HG03108 (cell line): ENCODE data around the gene MFNG.

Source experiments
- ATAC-seq: cut with Tn5 transposase; IDR thresholded peaks from one replicate; pipeline ENCODE4 v1.9.1; 2021; ENCODE audit warnings: moderate library complexity; ENCODE audit not compliant: unreplicated experiment

Gene MFNG

DNA sequence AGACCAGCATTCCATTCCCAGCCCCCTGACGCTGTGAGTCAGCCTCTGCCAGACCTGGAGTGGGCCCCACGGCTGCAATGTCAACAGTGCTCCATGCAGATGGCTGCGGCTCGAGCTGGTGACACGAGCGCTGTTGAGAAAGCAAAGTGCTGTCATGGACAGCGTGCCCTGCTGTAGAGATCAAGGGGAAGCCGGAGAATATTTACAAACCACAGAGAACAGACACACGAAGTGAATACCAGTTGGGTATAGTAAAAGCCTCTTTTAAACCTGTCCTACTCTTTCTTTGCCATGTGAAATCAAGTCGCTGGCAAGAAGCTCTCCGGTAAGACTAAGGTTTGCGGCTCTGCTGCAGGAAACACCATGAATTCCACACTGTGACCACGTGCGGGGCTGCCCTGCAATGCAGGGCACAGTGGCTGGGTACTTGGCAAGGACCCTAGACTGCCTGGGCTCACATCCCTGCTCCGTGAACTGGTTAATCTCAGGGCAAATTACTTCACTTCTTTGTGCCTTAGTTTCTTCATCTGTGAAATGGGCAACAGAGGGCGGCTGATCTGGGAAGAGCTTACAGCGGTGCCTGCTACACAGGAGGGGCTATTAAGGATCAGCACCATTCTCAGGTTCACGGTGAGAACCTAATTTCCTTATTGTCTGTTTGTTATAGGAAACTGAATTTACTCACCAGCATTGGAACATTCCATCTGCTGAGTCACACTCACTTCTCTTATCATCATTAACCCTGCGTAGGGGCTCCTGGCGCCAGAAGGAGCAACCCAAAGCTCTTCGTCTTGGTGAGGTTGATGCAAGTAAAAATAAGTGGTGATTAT, 31.1 kb downstream of the MFNG start:
- ATAC-seq = no peak

DNA sequence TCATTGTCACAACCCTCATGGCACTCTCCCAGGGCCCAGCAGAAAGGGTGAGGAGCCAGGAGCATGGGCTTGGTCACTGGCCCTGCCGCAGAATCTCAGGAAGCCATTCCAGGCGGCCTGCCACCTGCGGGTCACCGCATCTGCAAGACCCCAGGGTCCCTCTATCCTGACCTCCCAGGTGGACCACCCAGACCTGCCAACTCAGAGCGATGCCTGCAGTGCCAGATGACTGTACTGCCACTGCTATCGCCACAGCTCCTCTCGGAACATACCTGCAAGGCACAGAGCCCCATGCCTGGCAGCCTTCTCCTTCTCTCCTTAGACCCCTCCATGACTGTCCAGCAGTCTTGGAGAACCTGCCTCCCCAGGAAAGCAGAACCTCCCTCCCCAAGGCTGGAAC, 32.5 kb downstream of the MFNG start:
- no peak for ATAC-seq

DNA sequence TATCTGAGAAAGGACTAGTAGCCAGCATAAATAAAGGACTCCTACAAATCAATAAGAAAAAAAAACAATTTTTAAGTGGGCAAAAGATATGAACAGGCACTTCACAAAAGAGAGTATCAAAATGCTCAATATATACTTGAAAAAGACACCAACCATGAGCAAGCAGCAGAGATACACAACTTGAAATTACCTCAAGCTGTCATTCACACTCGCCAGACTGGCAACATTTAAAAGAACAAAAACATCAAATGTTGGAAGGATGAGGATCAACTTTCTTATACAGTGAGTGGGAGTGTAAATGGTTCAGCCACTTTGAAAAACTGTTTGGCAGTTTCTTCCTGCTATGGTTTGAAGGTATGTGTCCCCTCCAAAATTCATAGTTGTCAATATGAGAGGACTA, 35.0 kb downstream of the MFNG start:
- no peak for ATAC-seq

DNA sequence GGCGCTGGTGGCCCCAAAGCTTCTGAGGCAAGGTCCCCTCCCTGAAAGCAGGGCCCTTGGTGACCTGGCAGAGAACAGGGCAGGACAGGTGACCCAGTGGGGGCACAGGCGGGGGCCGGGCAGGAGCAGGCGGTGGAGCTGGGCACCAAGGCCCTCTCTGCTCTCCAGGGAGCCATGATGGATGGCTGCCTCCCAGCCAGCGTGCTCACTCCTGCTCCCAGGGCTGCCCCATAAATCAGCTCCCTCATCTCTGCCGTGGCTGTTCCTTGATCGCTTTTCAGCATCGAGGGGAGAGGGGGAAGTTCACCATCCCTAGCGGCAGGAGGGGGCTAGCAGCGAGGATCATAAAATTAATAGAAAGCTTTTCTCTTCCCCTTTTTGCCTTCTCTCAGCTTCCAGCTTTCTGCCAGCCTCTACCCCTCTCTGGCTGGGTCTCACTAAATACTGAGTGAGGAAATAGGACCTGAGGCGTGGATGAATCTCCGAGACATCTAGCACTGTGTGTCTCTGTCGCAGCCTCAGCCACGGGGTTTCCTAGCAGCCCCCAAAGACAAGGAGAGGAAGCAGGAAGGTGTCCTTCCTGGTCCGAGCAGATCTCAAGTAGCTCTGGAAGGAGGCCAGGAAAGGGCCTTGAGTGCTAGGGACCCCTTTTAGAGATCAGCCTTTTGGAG, 36.7 kb downstream of the MFNG start:
- no peak for ATAC-seq

DNA sequence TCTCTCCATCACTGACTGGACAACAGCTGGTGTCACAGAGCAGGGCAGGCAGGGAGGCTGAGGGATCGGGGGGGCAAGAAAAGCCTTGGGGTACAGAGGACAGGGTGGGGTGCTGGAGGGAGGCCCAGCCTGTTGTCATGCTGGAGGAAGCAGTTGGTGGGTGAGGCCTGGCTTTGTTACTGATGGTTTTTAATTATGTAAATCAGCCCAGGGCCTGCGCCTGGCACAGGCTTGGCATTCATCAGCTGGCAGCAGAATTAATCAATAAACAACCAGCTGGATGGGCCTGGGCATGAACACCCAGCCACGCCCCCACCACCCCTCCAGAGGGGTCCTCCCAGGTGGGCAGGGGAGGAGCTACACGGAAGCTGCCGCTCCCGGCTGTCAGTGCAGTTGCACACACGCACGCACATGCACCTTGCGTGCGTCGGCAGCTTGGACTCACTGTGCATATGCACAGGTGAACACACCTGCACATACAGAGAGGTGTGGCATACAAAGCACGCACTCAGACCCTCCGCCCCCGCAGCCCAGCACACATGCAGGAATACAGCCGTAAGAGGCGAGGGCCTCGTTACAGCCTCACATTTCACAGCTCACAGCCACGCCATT, 37.6 kb downstream of the MFNG start:
- no peak for ATAC-seq

DNA sequence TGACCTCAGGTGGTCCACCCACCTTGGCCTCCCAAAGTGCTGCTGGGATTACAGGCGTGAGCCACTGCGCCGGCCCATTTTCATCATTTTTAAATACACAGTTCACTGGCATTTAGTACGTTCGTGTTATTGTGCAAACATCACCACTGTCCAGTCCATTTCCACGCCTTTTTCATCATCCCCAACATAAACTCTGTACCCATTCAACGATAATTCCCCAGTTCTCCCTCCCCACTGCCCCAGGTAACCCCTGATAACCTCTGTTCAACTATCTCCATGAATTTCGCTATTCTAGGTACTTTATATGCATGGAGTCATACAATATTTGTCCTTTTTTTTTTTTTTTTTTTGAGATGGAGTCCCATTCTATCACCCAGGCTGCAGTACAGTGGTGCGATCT, 40.7 kb downstream of the MFNG start:
- no peak for ATAC-seq

DNA sequence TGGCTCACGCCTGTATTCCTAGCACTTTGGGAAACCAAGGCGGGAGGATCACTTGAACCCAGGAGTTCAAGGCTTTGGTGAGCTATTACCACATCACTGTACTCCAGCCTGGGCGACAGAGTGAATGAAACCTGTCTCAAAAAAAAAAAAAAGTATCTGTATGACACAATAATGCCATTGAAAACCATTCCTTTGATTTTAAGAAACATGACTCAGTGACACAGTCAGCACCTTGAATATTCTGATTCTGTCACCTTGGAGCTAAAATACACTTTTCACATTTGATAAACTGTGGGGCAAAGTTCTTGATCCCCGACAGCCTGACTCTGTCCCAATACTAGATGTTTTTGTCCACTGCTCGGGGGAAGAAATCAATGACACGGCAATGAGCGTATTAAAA, 42.2 kb downstream of the MFNG start:
- no peak for ATAC-seq

DNA sequence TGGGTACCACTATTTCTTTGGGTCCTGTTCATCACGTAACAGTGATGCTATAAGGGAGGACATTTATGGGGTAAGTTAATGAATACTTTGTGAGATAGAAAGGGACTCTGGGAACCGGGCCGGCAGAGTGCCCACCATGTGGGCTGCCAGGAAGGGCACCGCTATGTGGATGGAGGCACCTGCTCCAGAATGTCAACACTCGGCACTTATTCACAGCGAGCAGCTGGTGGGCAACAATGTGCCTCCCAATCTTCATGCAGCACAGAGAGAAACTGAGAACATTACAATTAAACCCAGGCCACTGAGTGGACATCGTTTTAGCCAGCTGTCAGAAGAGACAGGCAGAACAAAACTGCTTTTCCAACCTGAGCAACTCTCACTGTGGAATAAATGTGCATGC, 43.1 kb downstream of the MFNG start:
- ATAC-seq = no peak

DNA sequence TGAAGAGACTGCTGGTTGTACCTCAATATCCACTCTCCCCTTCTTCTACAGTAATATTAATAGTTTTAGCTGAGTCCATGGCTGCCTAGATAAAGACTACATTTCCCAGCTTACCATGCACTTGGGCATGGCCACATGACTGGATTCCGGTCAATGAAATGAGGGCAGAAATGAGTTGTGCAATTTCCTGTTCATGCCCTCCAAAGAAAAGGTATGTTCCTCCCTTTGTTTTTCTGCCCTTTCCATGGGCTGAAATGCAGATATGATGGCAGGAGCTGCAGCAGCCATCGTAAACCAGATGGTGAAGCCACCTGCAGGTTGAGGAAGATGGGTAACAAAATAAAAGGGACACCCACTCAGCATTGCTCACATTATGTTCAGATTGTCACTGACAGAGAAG, 43.6 kb downstream of the MFNG start:
- ATAC-seq = no peak

DNA sequence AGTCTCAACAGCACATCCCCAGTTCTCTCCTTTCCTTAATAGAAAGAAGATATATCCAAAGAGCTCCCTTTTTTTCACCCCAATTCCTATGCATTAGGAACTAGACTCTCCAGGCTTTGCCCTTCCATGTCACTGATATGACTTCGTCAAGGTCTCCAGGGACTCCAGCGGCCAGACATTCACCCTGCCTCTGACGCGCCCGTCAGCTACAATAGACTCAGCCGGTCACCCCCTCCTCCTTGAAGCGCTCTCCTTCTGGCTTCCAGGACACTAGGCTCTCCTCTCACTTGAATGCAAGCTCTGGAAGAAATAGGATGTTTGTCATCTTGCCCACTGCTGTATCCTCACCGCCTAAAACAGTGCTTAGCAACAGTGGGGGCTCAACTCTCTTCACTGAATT, 44.0 kb downstream of the MFNG start:
- no peak for ATAC-seq

DNA sequence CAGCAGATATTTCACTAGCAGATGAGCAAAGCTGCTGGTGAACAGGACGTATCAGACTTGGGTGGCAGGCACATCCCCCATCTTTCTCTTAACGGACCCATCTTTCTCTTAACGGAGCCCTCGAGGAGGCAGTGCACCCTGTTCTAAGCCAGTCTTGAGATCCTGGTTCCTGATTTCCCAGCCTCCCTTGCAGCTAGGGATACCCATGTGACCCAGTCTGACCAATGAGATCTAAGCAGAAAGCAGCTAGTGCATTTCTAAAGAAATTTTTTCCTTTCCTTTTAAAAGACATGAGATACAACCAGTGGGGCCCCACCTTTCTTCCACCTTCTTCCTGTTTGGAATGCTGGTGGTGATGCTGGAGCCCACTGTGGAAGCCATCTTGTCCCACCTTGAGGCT, 45.3 kb downstream of the MFNG start:
- ATAC-seq = no peak

DNA sequence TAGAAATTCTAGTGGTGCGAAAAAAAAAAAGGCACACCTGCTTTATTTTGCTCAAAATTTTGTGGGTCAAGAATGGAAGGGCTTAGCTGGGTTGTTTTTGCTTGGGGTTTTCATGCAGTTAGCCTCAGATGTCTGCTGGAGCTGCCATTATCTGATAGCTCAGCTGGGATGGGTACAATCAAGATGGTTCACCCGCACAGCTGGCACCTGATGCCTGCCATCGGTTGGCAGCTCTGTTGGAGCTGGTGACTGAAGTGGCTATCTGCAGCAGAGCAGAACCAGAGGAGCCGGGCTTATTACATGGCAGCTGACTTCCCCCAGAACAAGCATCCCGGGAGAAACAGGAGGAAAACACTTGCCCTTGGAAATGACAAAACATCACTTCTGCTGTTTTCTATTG, 46.8 kb downstream of the MFNG start:
- no peak for ATAC-seq

DNA sequence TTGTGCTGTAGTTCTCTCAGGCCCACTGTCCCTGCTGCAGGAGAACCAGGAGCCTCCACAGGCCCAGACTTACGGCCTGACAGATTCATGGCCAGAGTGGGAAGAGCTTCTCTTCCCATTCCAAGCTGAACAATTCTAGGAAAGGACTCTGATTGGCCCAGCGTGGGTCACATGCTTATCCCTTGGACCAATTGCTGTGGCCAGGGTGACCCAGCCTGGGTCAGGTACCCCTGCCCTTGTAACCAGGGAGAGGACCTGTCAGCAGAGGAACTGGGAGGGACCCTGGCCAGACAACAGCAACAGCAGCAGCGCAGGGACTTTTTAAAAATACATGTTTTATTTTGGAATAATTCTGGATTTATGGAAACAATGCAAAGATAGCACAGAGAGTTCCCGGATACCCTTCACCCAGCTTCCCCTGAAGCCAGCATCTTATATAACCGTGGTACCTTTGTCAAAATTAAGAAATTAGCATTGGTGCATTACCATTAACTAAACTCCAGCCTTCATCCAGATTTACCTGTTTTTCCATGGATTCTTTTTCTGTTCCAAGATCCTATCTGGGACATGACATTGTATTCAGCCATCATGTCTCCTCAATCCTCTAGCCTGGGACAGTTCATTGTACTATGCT, 50.1 kb downstream of the MFNG start:
- ATAC-seq = no peak

DNA sequence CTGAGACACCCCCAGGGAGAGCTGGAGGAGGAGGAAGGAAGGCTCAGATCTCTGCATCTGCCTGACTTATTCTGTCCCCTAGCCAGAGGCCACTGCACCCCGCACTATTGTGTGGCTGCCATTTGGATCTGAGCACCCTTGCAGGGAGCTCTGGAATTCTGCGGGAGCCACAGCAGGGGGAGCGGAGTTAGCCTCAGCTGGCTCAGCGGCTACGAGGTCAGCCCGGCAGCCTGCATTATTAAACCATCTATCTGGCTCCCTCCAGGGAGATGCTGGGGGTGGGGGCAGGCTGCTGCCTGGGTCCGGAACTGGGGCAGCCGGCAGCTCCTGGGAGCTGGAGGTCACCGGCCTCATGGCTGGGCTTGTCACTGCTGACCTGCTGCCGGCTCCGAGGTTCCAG, 52.4 kb downstream of the MFNG start:
- ATAC-seq = no peak

DNA sequence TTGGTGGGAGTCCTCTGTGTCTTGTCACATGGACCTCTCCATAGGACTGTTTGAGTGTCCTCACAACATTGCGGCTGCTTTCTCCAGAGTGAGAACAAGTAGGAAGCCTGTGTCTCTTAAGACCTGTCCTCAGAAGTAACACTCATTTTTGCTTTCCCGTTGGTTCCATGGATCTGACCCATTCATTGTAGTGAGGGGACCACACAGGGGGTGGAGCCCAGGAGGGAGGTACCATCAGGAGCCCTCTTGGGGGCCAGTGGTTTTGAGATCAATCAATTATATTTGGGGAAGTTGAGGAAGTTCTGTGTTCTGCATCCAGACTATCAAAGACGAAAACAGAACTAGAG, 53.5 kb downstream of the MFNG start:
- ATAC-seq = no peak

DNA sequence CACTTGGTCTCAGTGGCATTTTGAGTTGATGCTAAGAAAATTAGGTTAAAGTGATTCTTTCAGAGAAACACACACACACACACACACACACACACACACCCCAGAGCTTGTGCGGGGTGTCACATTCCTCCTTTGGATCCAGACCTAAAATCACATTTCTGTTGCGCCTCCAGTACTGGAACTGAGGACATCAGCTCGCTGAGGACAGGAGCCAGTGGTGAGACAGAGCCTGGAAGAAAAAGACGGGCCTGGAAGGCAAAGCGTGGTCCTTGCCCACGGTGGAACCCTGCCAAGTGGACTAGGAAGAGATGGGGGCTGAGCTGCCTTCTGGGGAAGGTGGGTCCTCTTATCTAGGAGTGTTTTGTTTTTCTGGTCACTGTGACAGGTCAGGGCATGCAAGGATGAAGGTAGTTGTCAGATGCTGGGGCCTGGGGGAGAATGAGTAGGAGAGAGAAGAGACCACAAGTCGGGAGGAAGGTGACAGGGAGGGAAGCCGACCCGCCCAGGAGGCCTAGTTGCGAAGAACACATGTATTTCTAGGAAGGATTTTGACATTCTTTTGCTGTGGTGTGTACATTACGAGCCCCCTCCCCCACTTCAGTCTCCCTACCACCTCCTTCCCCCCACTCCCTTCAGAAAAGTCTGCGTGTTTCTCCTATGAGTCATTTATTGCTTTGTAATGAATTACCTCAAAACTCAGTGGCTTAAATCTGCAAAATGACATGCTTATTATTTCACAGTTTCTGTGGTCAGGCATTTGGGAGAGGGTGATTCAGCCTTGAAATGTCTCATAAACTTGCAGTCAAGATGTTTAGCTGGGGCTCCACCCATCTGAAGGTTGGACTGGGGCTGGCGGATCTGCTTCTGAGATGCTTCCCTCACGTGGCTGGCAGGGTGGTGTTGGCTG, 54.1 kb downstream of the MFNG start:
- no peak for ATAC-seq

DNA sequence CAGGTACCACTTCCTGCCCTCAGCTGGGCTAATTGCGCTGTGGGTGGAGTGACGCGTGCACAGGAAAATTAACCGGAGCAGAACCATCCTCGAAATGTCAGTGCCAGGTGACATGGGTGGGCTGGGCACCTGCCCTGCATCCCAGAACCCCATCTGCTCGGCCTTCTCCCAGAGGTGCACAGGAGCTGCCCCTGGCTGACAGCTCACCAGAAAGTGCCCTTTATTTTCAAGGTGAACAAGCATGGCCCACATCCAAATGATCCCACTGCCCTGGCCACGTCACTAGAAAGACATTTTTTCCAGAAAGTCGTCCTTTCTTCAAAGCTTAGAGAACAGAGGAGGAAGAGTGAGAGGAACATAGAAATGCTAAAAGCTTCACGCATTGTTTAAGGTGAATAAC, 54.8 kb downstream of the MFNG start:
- no peak for ATAC-seq

DNA sequence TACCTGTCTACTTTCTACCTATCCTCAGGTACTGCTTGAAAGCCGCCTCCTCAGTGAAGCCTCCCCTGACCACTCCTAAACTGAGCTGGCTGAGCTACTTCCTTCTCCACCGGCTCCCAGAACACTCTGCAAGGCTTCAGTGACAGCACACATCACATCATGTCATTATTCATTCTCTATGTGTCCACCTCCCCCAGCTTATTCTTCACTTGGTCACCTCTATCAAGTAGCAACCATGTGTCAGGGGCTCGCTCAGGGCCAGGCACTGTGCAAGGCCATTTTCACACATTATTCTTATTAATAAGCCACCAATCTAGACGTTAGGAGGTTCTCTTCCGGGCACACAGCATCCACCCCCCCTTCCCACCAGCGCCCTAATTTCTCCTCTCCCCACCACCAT, 55.2 kb downstream of the MFNG start:
- no peak for ATAC-seq

DNA sequence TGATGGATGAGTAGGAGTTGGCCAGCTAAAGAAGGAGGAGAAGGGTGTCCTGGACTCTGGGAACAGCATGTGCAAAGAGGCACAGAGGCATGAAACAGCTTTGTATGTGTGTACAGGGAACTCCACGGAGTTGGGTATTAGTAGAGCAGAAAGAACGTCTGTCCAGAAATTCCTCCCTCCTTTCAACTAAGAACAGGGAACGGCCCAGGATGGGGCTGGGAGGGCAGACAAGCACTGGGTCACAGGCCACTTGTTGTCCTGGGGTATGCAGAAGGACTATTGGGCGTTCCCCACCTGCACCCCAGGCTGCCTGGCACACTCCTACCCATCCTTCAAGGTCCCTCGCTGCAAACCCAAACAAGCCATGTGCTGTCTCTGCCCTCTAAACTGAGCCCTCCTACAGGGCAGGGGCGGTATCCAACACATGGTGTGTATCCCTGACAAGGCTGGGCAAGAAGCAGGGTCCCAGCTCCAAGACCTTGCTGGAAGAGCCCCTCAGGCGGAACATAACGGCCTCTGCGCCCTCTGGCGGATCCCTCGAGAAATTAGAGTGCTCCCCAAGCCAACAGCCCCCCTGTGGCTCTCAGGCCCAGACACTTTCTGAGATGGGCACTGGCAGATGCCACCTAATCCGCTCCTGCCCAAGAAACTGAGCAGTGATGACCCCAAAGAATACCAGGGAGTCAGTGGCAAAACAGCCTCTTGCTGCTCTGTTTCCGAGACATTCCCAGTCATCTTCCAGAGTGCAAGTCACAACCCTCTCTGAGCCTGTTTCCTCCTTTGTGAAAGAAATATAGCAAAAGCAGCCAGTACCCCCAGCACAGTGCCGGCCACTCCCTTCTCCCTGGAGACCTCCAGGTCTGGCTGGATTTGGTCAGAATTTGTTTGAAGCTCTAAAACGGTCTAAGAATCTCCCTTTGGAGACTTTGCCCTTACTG, 57.3 kb downstream of the MFNG start:
- no peak for ATAC-seq
